GM21360 (cell line): Measurements from ENCODE around the gene ZFTA.
"Not testable (repeated sequence)": the region's sequence is repeated elsewhere in the genome, so short reads cannot be mapped to it uniquely, and the experiment has no call there.

ENCODE experiments used
- ATAC-seq: cut with Tn5 transposase; IDR thresholded peaks from one replicate; pipeline ENCODE4 v1.9.1; 2021; ENCODE audit warnings: mild to moderate bottlenecking, moderate library complexity; ENCODE audit not compliant: unreplicated experiment

Gene ZFTA

DNA sequence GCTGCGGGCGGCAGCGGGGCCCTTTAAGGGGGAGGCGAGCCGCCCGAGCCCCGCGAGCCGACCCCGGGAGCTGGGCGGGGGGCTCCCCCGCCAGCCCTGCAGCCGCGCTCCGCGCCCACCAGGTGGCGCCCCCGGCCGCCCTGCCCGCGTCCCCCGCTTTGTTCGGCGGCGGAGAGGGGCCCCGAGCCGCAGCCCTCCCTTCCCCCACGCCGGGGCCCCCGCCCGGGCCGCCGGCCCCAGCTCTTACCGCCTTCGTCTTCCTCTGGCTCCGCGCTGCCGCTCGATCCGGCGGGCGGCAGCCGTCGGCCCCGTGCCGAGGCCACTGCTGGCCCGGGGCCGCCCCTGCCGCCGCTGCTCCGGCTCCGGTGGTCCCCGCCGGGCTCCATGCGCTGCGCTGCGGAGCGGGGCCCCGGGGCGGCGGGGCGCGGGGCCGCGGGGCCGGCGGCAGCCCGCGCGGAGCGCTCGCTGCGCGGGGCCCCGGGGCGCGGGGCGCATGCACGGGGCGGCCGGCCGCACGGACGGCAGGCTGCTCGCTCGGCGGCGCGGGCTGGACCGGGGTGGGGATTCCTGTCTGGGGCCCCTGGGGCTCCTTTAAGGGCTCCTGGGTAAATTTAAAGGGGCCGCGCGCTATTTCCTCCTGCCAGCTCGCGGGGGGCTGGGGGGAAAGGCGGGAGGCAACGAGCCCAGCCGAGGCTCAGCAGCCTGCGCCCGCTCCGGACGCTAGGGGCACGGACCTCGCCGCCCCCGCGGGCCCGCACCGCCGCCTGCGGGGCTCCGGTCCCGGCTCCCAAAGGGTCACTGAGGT is at the start of gene ZFTA:
ZFTA (minus strand) TSS at position 539 of the 805 bp plus-strand sequence; CDS start at position 386, 153 bp downstream.
- ATAC-seq: peak; percentile 44

DNA sequence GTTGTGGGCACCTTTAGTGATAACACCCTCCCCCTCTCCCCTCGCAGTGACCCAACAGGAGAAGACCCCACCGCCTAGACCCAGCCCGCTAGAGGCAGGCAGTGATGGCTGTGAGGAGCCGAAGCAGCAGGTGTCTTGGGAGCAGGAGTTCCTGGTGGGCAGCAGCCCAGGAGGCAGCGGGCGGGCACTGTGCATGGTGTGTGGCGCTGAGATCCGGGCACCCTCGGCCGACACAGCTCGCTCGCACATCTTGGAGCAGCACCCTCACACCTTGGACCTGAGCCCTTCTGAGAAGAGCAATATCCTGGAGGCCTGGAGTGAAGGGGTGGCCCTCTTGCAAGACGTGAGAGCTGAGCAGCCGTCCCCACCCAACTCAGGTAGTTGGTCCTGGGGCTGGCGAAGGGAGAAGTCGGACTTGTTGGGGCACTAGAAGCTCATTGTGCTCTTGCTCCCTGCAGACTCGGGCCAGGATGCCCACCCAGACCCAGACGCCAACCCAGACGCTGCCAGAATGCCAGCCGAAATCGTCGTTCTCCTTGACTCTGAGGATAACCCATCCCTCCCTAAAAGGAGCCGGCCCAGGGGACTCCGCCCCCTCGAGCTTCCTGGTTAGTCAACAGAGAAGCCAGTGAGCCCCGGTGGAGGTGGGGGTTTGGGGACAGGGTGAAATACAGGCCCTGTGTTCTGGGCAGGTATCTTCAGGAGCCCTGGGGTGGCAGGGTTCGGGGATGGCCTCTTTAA is 49.4 kb upstream of the ZFTA start:
- no peak for ATAC-seq

DNA sequence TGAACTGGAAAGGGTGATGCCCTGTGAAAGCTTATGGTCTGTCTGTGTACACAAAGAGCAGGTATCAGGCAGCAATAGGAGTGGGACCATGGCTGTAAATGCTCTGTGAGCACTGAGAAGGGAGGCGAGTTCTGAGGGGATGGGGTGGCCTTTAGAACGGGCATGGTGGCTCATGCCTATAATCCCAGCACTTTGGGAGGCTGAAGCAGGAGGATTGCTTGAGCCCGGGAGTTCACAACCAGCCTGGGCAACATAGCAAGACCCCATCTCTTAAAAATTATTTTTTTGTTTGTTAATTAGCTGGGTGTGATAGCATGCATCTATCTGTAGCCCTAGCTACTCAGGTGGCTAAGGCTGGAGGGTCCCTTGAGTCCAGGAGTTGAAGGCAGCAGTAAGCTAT is 48.2 kb upstream of the ZFTA start:
- no peak for ATAC-seq

DNA sequence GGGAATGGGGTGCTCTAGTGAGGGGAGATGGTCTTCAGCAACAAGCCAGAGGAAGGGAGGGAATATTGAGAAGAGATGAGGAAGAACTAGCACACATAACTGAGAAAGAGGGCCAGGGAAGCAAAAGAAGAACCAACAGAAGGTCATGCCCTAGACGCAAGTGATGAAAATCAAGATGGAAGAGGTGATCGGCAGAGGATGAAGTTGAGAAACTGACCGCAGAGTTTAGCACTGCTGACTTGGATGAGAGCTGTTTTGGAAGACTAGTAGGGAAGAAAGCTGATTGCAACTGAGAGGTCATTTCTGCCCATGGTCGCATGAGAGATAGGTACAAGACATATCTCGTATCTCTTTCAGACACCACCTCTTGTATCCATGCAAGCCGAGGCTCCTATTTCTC is 47.6 kb upstream of the ZFTA start:
- no peak for ATAC-seq

DNA sequence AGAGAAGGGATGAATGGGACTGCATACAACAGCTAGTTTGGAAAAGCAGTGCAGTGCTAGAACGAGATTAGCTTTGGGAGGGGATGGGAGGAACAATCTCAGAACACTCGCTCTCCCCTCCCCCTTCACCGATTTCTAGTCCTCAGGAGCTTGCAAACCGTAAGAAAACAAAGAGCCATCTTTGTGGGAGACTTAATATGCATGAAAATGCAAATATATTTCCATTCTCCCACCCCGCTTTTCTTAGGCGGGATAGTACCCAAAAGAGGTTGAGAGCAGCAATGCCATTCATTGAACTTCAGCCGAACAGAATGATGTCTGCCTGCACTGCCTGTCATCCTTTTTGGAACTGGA is 45.8 kb upstream of the ZFTA start:
- peak; percentile 5 for ATAC-seq

DNA sequence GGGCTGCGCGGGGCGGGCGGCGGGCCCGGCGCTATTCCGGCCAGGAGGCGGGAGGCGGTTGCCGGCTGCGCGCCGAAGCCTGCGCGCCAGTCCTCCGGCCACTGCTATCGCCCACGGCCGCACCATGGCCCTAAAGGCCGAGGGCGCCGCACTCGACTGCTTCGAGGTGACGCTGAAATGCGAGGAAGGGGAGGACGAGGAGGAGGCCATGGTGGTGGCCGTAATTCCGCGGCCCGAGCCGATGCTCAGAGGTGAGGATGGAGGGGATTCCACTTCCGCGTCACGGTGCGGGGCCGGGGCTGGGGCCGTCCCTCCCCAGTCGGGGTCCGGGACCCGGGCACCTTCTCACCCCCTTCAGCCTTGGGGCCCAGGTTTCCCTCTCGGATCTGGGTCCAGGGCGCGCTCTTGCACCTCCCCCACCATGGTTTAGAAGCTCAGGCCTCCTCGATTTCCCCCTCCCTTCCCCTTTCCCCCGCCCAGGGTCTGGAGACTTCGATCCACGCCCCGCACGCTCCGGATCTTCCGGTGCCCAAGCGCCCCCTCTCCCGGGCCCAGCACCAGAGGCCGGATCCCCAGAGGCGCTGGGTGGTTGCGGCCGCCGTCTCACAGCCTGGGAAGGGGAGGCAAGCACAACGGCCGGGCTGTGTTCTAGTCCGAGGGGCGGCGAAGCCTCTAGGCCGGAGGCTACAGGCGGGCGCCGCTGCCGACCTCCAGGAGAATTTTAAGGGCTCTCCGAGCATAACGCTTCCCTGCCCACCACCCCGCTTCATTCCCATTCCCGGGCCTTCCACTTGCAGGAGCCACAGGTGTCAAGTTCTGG is 45.2 kb upstream of the ZFTA start:
- ATAC-seq: peak; percentile 41

DNA sequence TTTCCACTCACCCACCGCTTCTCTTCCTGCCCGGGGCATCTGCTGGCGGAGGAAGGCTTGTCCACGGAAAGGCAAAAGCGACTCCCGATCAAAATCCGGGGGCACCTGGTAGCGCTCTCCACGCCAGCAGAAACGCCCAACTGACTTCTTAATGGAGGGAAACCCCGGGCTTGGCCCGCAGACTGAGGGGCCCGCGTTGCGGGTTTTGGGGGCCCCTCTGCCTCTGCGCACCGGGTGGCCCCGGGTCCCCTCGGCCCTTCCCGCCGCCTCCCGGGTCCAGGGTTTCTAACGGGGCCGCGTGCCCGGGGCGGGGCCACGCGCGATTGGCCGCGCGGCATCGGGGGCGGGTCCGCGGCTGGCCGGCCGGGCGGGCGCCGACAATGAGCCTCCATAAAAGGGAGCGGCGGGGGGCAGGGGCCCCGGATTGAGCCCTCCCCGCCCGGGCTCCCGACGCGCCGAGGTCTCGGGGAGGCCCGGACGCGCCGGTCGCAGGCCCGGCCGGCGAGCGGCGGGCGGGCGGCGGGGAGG is 44.5 kb upstream of the ZFTA start, which contains the start of gene SPINDOC:
SPINDOC (plus strand) TSS at position 422 of the 528 bp plus-strand sequence. CDS start 231 bp downstream, outside the sequence.
- peak; percentile 76 for ATAC-seq

DNA sequence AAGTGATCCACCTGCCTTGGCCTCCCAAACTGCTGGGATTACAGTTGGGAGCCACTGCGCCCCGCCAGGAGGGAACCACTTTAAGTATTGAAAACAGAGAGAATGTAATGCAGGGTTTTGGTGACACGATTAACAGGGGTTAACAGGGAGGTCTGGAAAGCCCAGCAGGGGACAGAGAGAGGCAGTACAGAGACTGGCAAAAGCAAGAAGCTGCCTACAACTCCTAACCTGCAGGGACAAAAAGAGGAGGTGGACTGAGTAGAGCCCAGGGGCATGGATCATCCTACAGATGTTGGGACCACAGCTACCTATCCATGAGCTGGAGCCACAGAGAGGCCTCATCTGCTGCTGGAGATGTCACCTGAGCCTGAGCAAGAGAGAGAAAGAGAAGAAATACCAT is 42.9 kb upstream of the ZFTA start:
- no peak for ATAC-seq

DNA sequence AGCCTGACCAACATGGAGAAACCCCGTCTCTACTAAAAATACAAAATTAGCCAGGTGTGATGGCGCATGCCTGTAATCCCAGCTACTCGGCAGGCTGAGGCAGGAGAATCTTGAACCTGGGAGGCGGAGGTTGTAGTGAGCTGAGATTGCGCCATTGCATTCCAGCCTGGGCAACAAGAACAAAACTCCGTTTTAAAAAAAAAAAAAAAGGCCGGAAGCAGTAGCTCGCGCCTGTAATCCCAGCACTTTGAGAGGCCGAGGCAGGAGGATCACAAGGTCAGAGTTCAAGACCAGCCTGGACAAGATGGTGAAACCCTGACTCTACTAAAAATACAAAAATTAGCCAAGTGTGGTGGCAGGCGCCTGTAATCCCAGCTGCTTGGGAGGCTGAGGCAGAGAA is 41.8 kb upstream of the ZFTA start:
- ATAC-seq: not testable (repeated sequence)

DNA sequence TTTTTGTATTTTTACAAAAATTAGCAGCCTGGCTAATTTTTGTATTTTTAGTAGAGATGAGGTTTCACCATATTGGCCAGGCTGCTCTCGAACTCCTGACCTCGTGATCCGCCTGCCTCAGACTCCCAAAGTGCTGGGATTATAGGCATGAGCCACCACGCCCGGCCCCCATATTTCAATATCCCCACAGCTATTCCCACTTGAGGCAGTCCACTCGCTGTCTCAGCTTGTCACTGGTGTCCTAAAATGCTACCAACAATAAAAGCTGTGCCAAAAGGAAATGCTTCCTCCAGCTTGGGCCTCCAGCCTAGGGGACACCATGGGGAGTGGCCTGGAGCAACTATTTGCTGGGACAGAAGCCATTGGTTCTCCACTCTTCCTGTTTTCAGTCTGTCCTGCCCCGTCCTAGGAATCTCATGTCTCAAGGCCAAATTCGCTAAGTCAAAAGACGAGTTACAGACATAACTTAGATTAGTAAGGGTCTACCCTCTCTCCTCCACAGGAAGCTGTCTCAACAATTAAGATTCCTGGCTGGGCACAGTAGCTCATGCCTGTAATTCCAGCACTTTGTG is 37.4 kb upstream of the ZFTA start:
- ATAC-seq: no peak

DNA sequence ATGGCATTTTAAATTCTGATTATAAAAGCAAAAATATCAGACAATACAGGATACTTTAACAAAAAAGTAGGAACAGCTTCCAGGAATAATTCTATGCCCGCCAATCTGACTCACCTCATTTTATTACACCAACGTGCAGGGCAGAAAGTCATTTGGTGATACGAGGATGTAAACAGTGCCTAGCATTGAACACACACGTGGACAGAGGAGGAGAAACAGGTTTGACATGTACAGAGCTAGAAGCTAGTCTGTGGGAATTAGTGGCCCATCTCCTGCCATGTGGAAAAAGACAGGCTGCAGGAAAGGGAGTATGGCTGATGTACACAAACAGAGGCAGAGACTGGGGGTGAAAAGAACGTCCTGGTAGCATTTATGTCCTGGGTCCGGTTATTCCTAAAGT is 35.7 kb upstream of the ZFTA start:
- no peak for ATAC-seq

DNA sequence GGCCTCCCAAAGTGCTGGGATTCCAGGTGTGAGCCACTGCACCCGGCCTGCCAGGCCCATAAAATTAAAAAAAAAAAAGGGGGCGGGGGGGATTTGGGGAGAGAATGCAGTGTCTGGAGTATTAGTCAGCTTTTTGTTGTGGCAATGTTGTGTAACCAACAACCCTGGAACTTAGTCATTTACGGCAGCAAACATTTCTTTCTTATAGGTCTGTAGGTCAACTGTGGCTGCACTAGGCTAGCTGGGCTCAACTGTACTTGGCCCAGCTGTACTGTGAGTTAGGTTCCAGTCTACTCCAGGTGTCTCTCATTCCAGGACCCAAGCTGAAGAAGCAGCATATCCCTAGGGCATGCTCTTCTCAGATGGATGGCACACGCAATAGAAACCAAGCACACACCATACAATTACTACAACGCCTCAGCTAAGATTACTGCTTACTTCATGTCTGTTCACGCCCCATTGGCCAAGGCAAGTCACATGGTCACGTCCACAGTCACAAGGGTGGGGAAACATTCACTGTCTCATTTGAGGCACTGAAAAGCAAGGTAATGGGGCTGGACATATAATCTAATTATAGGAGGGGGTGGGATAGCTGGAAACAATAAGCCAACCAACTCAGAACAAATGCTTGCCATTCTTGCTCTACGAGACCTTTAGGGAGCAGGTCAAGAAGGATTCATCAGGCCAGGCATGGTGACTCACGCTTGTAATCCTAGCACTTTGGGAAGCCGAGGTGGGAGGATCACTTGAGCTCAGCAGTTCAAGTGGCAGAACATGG is 34.3 kb upstream of the ZFTA start:
- ATAC-seq: no peak

DNA sequence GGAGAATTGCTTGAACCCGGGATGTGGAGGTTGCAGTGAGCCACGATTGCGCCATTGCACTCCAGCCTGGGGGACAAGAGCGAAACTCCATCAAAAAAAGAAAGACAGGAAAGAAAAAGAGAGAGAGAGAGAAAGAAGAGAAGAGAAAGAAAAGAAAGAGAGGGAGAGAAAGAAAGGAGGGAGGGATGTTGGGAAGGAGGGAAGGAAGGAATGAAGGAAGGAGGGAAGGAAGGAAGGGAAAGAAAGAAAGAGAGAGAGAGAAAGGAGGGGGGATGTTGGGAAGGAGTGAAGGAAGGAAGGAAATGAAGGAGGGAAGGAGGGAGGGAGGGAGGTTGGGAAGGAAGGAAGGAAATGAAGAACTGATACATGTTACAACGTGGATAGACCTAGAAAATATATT is 32.3 kb upstream of the ZFTA start:
- no peak for ATAC-seq

DNA sequence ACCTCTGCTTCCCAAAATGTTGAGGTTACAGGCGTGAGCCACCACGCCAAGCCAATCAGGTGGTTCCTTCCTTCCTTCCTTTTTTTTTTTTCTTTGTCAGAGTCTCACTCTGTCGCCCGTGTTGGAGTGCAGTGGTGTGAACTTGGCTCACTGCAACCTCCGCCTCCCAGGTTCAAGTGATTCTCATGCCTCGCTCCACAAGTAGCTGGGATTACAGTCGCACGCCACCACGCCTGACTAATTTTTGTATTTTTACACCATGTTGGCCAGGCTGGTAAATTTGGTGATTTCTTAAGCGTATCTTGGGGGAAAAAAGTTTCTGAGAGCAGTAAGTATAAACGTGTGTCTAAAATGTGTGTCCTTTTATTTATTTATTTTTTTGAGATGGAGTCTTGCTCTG is 26.5 kb upstream of the ZFTA start:
- ATAC-seq: no peak

DNA sequence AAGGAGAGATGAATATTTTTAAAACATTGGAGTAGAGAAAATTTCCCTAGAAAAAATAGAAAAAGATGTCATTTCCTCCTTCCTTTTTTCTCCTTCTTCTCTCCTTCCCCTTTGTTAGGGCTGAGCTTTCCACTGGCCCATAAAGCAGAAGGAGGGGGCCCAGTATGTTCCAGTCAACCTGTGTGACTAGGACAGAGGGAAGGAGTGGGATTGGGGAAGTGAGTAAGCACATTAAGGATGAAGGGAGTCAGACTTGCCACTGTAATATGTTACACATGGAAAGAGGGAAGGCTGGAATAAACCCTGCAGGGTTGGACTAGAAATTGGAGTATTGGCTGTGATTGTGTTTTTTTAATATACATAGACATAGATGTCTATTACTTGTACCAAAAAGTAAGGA is 24.6 kb upstream of the ZFTA start:
- no peak for ATAC-seq

DNA sequence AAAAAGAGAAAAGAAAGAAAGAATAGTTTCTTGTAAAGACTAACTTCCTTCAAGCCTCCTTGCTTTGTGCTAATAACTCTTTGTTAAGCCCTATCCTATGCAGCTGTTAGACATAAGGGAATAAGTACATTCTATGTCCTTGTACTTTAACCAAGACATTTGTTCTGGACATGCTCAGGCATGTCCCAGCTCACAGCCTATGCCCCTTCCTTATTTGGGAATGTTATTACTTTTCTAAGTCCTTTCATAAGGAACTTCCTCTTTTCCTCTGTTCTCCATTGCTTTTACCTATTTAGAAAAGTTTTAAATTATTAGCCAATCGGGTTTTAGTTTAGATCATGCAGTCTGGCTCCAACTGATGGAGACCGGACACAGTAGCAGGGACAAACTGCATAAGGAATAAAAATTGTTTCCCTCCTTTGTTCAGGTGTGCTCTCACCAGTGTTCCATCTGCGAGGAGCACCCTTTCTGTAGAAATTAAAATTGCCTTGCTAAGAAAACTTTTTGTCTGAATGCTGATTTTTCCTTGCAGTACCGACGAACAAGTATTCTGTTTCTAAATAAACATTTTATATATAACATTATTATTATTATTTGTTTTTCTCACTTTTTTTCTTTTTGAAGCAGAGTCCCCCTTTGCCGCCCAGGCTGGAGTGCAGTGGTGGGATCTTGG is 23.1 kb upstream of the ZFTA start:
- ATAC-seq: no peak

DNA sequence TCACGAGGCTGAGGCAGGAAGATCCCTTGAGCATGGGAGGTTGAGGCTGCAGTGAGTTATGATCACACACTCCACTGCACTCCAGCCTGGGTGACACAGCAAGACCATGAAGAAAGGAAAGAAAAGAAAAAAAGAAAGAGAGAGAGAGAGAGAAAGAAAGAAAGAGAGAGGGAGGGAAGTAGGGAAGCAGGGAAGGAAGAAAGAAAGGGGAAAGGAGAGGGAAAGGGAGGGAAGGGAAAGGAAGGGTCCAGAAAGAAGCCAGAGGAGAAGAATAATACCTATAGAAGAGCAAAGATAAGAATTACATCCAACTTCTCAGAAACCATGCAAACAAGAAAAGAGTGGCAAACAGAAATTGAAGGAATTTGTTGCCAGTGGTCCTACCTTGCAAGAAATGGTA is 17.2 kb upstream of the ZFTA start:
- ATAC-seq: no peak

DNA sequence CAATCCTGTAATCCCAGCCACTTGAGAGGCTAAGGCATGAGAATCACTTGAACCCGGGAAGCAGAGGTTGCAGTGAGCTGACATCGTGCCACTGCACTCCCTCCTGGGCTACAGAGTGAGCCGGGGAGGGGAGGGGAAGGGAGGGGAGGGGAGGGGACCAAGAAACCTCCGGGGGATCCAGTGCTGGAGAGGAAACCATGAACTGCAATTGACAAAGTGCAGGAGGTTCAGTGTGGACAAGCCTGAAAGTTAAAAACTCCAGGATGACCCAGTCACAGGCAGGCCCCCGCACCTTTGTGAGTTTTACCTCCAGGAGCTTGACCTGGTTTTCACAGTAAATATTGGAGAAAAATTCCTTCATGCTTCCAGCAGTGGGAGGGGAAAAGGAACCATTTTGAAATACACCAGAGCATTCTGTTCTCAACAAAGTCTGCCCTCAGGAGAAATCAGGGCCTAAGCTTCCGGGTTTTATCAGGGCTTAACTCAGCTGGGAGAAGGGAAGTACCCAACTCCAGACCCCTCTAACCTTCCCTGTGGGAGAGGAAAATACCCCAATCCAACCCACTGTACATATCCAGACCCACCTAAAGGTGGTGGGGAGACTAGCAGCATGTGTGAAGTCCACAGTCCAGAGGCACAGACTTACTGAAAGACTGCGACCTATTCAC is 15.5 kb upstream of the ZFTA start:
- ATAC-seq: no peak

DNA sequence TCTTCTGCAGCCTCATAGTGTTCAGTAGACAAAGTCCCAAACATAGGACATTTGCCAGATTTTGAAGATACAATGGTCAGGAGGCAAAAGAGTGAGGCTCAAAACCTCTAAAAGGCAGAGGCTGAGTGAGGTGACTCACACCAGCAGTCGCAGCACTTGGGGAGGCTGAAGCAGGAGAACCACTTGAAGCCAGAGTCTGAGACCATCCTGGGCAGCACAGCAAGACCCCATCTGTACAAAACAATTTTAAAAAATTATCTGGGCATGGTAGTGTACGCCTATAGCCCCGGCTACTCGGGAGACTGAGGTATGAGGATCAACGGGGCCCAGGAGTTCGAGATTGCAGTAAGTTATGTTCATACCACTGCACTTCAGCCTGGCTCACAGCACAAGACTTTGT is 14.2 kb upstream of the ZFTA start:
- no peak for ATAC-seq
